CD4-positive, alpha-beta T cell treated with Interleukin-17A for 4 hours (primary cell): ENCODE results near the gene TRMT61A.

Source experiments
- DNase-seq: peaks from one replicate; pipeline ENCODE4 v3.0.0-alpha.2; 2020; ENCODE audit warnings: mixed read lengths

Gene TRMT61A

DNA sequence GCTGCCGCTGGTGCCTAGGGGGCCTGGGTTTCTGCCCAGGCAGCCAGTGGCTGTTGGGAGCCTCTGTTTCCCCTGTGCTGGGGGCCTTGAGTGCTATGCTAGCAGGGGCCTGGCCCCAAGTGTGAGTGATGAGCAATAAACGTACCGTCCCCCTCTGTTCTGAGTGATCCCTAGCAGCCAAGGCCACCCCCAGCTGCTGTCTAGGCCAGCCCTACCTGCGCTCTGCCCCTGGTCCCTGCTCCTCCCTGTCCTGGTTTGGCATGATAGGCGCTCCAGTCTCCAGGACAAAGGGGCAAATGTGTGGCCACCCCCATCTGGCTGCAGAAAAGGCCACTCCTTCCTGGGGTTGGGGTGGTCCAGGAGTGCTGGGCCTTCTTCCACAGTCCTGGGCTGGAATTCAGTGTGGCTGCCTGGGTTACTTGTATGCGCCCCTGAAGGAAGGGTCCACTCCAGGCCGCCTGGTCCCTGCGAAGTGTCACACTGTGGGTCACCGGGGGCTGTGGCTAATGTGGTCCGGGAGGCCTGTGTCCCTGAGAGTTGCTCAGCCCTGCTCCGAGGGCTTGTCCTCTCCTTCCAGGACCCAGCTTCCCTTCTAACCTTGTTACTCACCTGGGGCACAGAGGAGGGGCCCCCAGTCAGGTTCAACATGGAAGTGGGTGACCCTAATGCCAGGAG, 7.0 kb downstream of the TRMT61A start:
- DNase-seq, result no peak

DNA sequence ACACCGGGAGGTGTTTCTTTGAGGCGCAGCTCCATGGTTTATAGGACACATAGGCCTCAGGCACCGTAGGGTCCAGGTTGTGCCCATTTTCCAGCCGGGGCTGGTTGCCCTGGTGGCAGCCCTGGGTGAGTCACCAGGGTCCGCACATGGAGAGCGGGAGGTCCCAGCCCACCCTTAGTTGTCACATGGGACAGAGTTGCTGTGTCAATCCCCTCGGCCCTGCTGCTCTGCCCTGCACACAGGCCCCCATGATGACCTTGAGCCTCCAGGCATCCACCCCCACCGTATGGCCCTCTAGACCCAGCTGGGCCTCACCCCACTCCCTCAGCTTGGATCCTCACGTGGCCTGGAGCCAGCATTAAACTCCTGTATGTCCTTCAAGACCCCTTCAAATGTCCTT, 7.7 kb downstream of the TRMT61A start:
- DNase-seq, result no peak

DNA sequence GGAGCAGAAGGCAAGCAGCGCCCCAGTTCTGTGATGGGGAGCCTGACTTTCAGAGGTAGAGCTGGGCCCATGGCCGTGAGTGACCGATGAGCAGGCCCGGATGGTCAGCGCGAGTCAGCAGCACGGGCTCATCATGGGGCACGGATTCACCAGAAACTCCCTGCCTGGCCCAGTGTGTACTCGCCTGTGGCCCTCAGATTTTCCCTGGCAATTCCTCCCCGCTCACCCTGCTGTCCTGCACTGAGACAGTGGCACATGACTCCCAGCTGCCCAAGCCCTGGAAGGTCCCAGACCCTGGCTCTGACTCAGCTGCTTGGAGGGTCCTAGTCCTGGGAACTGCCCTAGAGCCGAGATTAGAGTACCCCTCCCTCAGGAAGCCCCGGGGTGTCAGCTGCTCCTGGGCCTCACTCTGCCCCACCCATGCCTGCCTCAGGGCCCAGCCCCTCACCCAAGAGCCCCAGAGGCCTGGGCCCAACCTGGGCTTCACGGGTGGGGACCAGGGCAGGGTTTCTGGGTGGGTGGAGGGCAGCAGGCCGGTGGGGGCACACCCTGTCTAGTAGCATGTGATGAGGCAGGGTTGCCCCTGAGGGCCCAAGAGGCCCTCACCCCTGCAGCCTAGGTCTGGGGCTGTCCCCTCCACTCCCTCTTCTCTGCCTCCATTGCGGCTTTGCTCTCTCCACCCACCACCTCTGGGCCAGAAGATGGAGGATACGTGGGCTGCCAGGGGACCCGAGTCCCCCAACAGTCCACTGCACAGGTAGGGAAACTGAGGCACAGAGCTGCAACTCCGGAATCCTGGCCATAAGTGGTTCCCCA, 8.4 kb downstream of the TRMT61A start:
- no peak for DNase-seq

DNA sequence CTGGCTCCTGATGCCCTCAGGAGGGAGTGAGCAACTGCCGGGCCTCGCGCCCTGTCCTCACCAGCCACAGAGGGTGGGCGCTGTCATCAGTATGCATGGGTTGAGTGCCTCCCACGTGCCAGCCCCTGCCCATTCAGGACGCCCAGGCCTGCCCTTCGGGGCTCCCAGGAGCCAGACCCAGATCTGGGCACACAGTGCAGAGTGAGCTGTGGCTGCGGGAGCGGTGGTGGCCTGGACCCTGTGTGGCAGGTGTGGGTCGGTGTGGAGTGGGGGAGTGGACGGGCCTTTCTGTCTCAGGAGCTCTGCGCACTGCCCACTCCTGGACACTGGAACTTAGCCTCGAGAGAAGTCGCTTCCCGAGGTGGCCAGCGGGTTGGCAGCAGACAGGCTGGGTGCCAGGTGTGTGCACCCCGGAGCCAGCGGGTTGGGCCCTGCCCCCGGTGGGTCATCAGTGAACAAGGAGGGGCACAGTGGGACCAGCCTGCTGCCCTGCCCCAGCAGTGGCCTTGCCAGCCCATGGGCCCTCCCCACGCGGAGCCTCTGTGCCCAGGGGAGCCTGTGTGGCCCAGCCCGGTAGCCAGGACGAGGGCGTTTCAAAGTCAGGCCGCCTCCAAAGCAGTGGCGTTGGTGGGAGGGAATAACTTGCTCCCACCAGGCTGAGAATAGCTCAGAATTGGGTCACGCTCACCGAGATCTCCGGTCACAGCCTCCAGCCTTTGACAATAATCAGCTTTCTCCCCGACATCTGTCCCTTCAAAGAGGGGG, 9.5 kb downstream of the TRMT61A start:
- DNase-seq, result no peak

DNA sequence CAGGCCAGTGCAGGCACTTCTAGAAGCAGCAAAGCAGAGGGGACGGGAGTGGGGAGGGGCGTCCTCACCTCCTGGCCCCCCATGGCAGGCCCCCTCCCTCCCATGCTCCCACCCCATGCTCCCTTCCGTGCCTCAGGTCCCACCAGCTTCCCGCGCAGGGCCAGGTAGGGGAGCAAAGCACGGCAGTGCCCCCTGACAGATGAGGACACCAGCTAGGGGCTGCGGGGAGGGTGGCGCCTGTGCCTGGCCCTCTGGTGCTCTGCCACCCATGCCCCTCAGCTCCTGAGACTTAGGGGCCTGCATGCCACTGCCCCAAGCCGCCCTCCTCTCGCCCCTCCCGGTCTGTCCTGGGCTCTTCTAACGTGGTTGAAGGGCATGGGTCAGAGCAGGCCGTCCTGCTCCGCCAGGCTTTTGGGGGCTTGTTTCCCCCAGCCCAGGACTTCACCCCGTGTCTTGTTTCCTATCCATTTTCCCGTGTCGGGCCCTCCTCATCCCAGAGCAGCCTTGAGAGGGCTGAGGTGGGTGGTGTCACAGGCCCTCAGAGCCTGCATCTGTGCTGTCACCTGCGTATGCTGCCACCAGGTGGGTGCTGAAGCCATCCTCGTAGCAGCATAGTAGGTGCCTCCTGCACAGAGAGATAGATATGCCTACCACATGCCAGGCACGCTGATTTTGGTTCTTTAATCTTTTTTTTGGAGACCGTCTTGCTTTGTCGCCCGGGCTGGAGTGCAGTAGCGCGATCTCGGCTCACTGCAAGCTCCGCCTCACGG, 10.2 kb downstream of the TRMT61A start:
- DNase-seq, result no peak

DNA sequence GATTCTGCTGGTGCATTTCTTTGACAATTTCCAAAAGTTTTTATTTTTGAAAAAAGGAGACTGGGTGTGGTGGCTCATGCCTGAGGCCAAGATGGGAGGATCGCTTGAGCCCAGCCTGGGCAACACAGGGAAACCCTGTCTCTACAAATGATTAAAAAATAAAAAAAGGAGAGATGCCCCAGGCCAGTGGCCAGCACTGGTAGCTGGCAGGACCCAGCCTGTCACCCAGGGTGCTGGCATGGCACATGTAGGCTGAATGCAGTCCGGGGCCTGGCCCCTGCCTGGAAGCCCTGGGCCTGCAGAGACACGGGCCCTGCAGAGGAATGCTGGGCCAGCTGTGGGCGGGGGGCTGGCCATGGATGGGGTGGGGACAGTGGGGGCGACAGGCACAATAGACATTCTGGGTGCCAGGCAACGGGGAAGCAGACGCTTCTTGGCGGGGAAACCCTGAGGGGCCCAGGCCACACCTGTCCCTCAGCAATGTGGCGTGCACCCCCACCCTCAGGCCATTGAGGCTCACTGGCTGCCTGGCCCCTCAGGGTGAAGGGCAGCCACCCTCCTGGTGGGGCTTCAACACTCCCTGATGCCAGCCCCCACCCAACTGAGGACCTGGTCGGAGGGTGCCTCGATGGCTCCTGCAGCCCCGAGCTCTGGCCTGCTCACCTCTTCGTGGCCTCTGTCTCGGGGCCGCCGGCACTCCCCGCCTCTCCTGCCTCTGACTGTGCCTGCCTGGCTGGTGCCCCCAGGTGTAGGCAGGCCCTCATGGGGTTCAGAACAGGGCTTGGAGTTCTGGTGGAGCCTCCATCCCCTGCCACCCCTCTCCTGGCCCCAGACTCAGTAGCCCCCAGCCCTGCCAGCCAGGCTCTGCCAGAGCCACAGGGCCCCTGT, 12.1 kb downstream of the TRMT61A start:
- DNase-seq, result no peak

DNA sequence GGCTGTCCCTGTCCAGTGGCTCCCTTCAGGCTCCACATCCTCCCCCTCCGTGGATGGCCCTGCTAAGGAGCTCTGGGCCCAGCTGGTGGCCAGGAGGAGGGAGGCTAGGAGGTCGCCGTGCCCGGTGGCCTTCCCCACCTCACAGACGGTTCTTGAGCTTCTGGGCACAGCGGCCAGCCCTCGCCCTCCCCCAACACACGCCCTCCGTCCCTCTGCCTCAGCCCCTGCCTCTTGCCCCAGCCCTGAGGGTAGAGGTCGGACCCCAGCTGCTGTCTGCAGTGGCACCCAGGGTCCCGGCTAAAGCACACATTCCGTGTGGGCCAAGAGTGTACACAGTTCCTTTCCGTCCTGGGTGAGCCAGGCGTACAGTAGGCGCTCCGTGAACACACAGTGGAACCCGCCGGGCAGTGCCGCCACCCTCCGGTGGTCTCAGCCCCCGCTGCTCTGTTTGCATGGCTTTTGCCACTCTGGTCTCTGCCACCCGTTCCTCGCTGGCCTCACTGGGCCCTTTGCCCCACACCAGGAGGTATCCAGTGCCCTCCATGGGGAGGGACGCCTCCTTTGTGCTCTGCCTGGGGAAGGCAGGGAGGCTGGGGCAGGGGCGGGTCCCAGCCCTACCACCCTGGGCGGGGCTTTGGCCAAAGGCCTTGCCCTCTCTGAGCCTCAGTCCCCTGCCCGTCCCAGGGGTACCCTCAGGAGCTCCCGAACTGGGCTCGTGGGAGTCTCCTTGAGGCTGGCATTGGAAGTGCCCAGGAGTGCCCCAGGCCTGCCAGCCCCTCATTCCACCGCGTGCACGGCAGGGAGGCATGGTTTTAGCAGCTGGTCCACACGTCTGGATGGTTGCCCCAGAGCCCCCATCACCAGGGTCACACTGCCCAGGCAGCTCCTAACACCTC, 13.0 kb downstream of the TRMT61A start:
- no peak for DNase-seq

GRCh38 chr14:103542605-103543088, 13.7 kb downstream of the TRMT61A start:
- DNase-seq, result no peak

DNA sequence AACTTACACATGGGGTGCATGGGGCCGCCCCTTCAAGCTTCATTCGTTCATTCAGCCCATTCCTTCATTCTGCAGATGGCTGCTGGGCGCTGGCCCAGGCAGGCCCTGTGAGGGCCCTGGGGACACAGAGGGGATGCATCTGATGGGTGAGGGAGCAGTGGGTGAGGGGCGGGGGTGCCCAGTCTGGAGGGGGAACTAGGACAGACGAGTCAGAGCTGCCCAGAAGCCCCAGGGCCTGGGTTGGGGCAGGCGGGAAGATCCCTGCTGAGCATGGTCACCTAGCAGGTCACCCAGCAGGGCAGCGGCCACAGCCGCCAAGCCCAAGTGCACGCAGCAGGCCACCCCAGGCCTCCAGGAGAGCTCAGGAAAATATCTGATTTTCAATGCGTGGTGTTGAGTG, 14.1 kb downstream of the TRMT61A start:
- no peak for DNase-seq

DNA sequence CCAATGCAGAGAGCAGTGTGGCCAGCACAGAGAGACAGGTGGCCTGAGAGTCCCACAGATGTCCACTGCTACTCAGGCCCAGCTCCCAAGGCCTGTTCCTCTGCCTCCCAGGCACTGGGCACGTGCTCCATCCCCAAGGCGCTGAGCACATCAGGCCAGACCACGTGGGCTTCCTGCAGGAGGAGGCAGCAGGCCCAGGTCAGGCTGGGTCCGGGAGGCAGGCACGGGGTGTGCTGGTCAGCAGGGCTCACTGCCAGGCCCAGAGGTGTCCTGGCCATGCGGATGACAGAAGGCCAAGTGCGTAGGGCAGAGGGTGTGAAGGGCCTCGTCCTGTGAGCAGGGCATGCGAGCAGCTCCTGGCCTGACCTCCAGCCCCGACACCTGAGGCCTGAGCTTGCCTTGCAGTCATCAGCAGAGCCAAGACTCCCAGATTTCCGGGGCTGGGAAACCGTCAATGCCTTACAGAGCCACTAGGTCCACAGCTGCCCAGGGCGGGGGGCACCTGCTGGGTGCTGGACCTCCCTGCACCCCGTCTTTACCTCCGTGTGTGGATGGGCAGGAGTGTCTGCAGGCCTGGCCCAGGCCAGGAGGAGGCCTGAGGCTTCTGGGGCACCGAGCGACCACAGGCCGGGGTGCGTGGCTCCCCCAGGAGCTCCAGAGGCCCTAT, 14.9 kb downstream of the TRMT61A start:
- DNase-seq, result no peak

GRCh38 chr14:103544388-103545218, 15.6 kb downstream of the TRMT61A start:
- DNase-seq, result no peak

DNA sequence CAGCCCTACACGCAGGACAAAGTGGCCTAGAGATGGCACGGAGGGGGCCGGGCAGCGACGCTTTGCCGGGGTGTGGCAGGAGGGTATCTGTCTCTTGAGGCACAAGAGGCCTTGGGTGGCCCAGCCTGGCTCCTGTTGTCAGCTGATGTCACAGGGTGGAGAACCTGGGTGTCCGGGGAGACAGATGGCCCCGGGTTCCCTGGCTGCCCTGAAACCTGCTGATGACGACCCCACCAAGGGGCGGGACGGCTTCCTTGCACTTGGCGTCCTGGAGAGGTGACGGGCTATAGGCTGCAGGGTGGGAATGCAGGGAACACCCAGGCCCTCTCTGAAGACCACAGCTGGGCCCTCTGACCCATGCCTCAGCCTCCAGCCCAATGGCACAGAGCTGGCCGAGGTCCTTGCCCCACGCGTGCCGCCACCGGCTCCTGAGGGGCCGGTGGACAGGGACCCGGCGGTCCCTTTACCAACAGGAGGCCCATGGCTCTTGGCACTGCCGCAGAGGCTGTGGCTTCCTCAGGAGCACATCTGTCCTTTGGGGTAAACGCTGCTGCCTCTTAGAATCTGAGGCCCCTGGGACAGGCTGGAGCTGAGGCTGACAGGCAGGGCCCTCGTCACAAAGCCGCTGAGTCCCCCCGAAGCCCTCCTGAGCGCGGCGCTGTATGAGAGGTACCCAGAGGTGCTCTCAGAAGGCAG, 16.4 kb downstream of the TRMT61A start:
- no peak for DNase-seq

DNA sequence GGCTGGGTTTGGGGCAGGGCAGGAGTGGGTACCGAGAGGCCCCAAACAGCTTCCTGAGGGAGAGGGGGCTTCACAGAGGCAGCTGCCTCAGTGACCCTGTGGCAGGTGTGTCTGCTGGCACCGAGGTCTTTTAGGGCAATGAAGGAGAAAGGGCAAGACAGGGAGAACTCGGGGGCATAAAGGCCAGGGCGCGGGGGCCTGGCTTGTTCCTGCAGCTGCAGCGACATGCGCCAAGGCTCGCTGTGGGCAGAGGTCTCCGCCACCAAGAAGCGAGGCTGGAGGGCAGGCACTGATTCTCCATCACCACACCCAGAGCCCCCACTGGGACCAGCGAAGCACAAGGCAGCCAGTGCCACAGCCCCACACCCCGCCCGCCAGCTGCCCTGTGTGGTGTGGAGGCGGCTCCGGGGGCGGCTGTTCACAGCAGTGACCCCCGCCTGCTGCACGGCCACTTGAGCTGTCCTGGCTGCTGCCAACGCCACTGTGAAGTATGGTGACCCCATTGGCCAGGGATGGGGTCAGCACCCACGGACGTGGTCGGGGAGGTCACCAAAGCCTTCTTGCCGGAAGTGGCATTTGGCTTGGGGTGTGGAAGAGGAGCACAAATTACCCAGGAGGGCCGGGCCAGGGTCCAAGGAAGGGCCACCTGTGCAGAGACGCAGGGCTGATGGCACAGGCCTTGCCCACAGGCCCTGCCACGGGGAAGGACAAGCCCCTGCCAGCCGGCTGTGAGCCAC, 17.1 kb downstream of the TRMT61A start:
- no peak for DNase-seq

GRCh38 chr14:103546652-103547454, 17.9 kb downstream of the TRMT61A start:
- peak; percentile 86 for DNase-seq

DNA sequence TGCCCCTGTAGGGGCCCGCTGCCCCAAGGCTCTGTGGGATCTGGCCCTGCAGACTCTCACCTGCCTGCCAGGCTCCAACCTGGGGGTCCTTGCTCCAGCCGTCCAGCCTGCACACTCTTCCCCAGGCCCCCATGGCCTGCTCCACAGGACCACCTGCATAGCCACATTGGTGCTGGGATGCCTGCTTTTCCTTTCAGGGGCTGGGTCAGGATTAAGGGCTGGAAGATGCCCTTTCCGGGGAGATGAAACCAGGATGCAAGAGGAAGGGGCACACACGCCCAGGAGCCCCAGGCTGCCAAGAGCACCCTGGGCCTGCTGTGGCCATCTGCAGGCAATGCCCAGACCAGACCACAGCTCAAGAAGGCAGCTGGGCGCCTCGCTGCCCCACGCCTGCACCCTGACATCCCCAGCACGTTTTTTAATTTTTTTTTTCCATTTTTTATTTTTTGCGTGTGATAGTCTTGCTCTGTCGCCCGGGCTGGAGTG, 18.5 kb downstream of the TRMT61A start:
- DNase-seq, result no peak

- DNase-seq, result no peak
Measured at GRCh38 chr14:103547941-103548462, 19.0 kb downstream of the TRMT61A start.
